SU-DHL-6 (cell line): ENCODE results near the gene ARHGEF11.

ENCODE experiments used
- EZH2phosphoT487 ChIP-seq: fragments of 200-600 bp; sonication (generic), shearing (Covaris generic); conservative IDR thresholded peaks from 2 replicates; pipeline ENCODE4 v1.6.1; 2018; ENCODE audit warnings: mild to moderate bottlenecking, antibody characterized with exemption, low read length, moderate library complexity, mixed read lengths
- TF ChIP-seq, protein P1 (sequence below): fragments of 200-600 bp; sonication (generic); IDR thresholded peaks from one replicate; pipeline ENCODE4 v1.5.1; 2017; ENCODE audit warnings: antibody characterized with exemption, mild to moderate bottlenecking, low read length, moderate library complexity; ENCODE audit not compliant: insufficient read depth, poor library complexity, severe bottlenecking

DNA sequence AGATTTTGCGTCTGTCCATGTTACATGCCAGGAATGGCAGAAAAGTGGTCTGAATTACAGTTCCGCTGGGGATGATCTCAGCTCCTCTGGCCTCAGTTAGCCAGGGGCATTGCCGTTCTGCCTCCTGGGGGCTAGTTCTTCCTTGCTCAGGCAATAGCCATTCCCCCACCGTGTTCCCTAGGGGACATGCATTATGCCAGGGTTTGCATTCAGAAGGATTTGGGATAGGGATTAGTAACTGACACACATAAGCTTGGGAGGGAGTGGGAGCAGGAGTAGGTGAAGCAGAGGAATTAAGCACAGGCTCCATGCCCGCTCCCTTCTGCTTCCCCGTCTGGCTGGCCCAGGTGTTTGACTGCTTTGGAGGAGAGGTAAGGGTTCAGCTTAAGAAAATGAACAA lies 112.4 kb downstream of the ARHGEF11 start:
- TF ChIP-seq, protein P1, sequence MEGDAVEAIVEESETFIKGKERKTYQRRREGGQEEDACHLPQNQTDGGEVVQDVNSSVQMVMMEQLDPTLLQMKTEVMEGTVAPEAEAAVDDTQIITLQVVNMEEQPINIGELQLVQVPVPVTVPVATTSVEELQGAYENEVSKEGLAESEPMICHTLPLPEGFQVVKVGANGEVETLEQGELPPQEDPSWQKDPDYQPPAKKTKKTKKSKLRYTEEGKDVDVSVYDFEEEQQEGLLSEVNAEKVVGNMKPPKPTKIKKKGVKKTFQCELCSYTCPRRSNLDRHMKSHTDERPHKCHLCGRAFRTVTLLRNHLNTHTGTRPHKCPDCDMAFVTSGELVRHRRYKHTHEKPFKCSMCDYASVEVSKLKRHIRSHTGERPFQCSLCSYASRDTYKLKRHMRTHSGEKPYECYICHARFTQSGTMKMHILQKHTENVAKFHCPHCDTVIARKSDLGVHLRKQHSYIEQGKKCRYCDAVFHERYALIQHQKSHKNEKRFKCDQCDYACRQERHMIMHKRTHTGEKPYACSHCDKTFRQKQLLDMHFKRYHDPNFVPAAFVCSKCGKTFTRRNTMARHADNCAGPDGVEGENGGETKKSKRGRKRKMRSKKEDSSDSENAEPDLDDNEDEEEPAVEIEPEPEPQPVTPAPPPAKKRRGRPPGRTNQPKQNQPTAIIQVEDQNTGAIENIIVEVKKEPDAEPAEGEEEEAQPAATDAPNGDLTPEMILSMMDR, result no peak
- TF ChIP-seq EZH2phosphoT487, result no peak
